ENCODE measurements around the gene C5orf15.

DNA sequence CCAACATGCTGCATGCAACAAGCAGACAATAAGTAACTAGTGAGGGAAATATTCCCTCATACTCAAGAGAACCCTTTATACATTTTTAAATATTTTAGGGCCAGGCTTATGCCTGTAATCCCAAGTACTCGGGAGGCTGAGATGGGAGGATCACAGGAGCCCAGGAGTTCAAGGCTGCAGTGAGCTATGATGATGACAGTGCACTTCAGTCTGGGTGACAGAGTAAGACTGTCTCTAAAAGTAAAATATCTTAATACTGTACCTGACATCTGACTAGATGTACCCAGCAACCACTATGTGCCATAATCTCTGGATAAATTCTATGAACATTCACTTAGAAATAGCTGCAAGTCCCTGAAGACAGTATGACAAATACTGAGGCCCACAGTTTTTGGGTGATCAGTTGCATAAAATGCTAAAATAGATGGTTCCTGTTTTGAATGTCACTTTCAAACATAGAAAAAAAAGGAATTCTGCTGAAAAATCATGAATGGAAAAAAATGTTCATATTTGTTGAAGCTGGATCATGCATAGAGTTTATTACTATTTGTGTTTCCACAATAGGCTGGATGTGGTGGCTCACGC, 2.0 kb upstream of the C5orf15 start:
- no peak for TF ChIP-seq RFX5 (IDR thresholded peaks at IDR 0.05; ENCODE audit: low read length)
- TF ChIP-seq, protein P1, sequence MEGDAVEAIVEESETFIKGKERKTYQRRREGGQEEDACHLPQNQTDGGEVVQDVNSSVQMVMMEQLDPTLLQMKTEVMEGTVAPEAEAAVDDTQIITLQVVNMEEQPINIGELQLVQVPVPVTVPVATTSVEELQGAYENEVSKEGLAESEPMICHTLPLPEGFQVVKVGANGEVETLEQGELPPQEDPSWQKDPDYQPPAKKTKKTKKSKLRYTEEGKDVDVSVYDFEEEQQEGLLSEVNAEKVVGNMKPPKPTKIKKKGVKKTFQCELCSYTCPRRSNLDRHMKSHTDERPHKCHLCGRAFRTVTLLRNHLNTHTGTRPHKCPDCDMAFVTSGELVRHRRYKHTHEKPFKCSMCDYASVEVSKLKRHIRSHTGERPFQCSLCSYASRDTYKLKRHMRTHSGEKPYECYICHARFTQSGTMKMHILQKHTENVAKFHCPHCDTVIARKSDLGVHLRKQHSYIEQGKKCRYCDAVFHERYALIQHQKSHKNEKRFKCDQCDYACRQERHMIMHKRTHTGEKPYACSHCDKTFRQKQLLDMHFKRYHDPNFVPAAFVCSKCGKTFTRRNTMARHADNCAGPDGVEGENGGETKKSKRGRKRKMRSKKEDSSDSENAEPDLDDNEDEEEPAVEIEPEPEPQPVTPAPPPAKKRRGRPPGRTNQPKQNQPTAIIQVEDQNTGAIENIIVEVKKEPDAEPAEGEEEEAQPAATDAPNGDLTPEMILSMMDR (IDR thresholded peaks at IDR 0.05), result no peak
- TF ChIP-seq NRF1 (IDR thresholded peaks at IDR 0.05; ENCODE audit: low read depth, low read length), result no peak
- TF ChIP-seq GATA2 (CRISPR knock-in tag; IDR thresholded peaks at IDR 0.05), result no peak
- no peak for TF ChIP-seq GABPA (IDR thresholded peaks at IDR 0.05; ENCODE audit: low read depth)
- no peak for TF ChIP-seq RXRA (IDR thresholded peaks at IDR 0.05; ENCODE audit: borderline replicate concordance, low read depth)
- no peak for TF ChIP-seq YY1 (IDR thresholded peaks at IDR 0.05; ENCODE audit: low read depth)
- TF ChIP-seq, protein P2, sequence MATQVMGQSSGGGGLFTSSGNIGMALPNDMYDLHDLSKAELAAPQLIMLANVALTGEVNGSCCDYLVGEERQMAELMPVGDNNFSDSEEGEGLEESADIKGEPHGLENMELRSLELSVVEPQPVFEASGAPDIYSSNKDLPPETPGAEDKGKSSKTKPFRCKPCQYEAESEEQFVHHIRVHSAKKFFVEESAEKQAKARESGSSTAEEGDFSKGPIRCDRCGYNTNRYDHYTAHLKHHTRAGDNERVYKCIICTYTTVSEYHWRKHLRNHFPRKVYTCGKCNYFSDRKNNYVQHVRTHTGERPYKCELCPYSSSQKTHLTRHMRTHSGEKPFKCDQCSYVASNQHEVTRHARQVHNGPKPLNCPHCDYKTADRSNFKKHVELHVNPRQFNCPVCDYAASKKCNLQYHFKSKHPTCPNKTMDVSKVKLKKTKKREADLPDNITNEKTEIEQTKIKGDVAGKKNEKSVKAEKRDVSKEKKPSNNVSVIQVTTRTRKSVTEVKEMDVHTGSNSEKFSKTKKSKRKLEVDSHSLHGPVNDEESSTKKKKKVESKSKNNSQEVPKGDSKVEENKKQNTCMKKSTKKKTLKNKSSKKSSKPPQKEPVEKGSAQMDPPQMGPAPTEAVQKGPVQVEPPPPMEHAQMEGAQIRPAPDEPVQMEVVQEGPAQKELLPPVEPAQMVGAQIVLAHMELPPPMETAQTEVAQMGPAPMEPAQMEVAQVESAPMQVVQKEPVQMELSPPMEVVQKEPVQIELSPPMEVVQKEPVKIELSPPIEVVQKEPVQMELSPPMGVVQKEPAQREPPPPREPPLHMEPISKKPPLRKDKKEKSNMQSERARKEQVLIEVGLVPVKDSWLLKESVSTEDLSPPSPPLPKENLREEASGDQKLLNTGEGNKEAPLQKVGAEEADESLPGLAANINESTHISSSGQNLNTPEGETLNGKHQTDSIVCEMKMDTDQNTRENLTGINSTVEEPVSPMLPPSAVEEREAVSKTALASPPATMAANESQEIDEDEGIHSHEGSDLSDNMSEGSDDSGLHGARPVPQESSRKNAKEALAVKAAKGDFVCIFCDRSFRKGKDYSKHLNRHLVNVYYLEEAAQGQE (IDR thresholded peaks at IDR 0.05; ENCODE audit: low read depth, low read length), result no peak
- TF ChIP-seq TAF1 (IDR thresholded peaks at IDR 0.05; ENCODE audit: borderline replicate concordance, low read depth, low read length), result no peak

Measured in SK-N-SH (cell line).